ENCODE results near the gene ACOXL. TPM values are rescaled to one million over a fixed set of nuclear protein-coding genes. Genes with fewer than 3 reads are reported as not detected.
"Not testable (repeated sequence)": the region's sequence is repeated elsewhere in the genome, so short reads cannot be mapped to it uniquely, and the experiment has no call there.

The ACOXL gene
- total RNA-seq, 1 experiment from 2014 or later, result not detected

- no peak for DNase-seq (ENCODE audit: low read depth)
These were observed 178.1 kb downstream of the ACOXL start for GRCh38 chr2:110910423-110910822.

DNA sequence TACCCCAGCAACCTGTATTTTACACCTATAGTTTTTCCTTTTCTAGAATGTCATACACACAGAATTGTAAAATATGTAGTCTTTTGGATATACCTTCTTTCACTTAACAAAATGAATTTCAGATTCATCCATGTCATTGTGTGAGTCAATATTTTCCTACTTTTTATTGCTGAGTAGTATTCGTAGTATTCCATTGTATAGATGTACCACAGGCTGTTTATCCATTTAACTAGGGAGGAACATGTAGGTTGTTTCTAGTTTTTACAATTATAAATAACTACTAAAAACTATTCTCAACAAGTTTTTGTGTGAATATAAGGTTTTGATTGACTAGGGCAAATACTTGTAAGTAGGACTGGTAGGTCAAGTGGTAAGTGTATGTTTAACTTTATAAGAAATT lies 187.4 kb downstream of the ACOXL start:
- no peak for DNase-seq (ENCODE audit: low read depth)

- DNase-seq (ENCODE audit: low read depth), result no peak
These were observed 193.1 kb downstream of the ACOXL start for GRCh38 chr2:110925479-110925878.

GRCh38 chr2:110927526-110927925 lies 195.2 kb downstream of the ACOXL start:
- no peak for DNase-seq (ENCODE audit: low read depth)

DNA sequence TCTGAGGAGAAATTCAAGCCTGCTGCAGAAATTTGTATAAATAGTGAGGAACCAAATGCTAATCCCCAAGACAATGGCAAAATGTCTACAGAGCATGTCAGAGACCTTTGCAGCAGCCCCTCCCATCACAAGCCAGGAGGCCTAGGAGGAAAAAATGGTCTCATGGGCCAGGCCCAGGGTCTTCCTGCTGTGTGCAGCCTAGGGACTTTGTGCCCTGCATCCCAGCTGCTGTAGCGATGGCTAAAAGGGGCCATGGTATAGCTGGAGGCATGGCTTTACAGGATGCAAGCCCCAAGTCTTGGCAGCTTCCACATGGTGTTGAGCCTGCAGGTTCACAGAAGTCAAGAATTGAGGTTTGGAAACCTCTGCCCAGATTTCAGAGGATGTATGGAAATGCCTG lies 197.2 kb downstream of the ACOXL start:
- no peak for DNase-seq (ENCODE audit: low read depth)

DNA sequence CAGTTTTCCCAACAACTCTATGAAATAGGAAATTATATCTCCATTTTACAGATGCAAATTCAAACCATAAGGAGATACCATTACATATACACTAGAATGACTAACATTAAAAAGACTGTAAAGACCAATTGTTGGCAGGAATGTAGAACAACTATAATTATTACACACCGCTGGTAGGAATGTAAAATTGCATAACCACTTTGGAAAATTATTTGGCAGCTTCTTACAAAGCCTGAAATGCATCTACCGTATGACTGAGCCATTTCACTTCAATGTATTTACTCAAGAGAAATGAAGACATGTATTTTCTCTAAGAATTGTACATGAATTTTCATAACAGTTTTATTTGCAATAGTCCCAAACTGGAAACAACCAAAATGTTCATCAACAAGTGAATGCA lies 199.3 kb downstream of the ACOXL start:
- no peak for DNase-seq (ENCODE audit: low read depth)

- DNase-seq (ENCODE audit: low read depth), result no peak
These were observed 201.0 kb downstream of the ACOXL start for GRCh38 chr2:110933420-110933819.

- no peak for DNase-seq (ENCODE audit: low read depth)
These were observed 202.6 kb downstream of the ACOXL start for GRCh38 chr2:110934948-110935347.

DNA sequence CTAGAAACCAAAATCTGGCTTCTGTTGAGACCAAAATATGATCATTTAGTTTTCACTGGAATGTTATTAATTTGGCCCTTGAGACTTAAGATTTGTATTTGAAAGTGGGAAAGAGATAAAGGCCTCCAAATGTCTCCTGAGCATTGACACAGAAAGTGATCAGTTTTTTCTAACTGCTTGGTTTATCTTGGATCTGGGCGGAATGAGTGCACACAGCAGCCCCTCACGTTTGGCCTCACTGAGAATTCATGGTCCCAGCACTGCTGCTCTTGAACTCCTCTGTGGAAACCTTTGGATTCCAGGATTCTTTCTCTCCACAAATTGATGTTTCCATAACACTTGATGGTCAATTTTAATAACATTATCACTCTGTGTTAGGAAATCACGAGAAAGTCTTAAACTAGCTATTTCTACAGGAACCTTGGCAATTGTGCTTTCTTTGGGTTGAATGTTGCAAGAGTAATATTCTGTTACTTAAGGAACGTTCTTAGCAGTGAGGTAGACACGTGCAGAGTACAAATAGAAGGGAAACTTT lies 208.1 kb downstream of the ACOXL start:
- DNase-seq (ENCODE audit: low read depth), result no peak

GRCh38 chr2:110941226-110941625 lies 208.9 kb downstream of the ACOXL start:
- DNase-seq (ENCODE audit: low read depth), result no peak

DNA sequence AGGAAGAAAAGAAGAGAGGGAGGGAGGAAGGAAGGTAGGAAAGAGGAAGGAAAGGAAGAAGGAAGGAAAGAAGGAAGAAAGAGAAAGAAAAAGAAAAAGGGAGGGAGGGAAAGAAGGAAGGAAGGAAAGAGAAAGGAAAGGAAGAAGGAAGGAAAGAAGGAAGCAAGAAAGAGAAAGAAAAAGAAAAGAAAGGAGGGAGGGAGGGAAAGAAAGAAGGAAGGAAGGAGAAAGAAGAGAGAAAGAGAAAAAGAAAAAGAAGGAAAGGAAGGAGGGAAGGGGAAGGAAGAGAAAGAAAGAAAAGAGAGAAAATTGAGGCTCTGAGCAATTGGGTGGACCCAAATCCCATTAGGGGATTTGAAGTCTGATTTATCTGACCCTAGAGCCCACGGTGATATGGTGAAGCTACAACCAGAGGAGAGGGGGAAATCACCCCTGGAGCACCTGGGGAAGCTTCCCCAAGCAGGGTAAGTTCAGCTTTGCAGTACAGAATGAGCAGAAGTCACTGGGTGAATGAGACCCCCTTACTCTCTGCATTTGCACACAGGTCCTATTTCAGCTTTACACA lies 210.8 kb downstream of the ACOXL start:
- no peak for DNase-seq (ENCODE audit: low read depth)

DNA sequence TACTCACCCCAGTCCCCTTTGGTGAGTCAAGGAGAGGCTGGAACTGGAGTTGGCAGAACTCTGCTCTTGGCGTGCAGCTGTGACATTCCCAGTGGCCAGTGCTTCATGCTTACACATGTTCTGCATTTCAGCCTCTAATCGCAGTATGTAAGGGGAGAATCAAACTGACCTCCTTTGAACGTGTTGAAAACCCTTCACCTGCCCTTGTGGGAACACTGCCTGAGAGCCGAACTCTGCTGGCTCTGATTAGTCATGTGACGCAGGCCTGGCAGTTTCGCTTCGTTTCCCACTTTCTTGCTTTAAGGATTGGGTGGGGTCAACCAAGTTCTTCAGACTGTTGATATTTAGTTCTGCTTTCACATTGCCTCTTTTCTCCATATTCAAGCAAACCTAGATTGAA lies 214.5 kb downstream of the ACOXL start:
- DNase-seq (ENCODE audit: low read depth), result no peak

- DNase-seq (ENCODE audit: low read depth), result no peak
These were observed 215.8 kb downstream of the ACOXL start for GRCh38 chr2:110948027-110948674.

DNA sequence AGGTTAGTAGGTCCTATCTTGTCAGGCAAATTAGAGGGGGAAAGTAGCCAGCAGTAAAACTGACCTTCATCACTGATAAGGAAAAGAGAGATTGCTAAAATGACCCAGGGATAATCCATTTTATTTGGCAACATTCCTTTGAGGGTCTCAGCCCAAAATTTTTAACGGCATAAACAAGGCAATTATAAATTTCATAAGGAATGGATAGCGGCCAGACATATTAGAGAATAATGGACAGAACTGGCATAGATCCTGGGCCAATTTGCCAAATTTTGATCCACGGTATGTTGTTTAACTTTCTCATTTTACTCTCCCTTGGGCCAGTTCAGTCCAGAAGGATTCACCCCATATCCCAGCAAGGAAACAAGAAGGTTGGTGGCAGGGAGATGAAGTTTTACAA lies 217.9 kb downstream of the ACOXL start:
- DNase-seq (ENCODE audit: low read depth), result no peak

GRCh38 chr2:110955045-110955444 lies 222.7 kb downstream of the ACOXL start:
- DNase-seq (ENCODE audit: low read depth), result no peak

- no peak for DNase-seq (ENCODE audit: low read depth)
These were observed 223.2 kb downstream of the ACOXL start for GRCh38 chr2:110955556-110955955.

- DNase-seq (ENCODE audit: low read depth), result no peak
These were observed 224.9 kb downstream of the ACOXL start for GRCh38 chr2:110957293-110957692.

- DNase-seq (ENCODE audit: low read depth), result no peak
These were observed 226.2 kb downstream of the ACOXL start for GRCh38 chr2:110958346-110959119.

- no peak for DNase-seq (ENCODE audit: low read depth)
These were observed 226.8 kb downstream of the ACOXL start for GRCh38 chr2:110959198-110959597.

- no peak for DNase-seq (ENCODE audit: low read depth)
These were observed 227.9 kb downstream of the ACOXL start for GRCh38 chr2:110960281-110960680.

DNA sequence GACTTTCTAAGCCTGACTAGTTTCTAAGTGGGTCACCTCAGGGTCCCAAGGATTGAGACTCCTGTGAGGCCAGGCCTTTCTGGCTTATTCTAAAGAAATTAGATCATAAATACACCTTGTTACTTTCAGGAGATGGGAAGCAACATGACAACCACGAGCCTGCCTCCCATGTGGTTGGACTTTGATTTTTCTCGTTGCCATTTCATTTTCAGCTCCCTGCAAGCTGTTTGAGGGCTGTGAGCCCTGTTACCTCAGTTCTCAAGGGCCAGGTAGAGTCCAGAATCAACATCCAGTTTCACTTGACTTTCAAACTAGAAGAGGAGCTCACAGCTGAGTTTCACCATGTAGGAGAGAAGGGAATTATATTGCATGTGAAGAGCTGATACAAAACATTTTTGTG lies 228.6 kb downstream of the ACOXL start:
- DNase-seq (ENCODE audit: low read depth), result no peak

- not testable (repeated sequence) for DNase-seq (ENCODE audit: low read depth)
These were observed 229.3 kb downstream of the ACOXL start for GRCh38 chr2:110961643-110962042.

GRCh38 chr2:110969696-110970095 lies 237.3 kb downstream of the ACOXL start:
- no peak for DNase-seq (ENCODE audit: low read depth)

Measured in Daoy (cell line).